H9 (cell line): ENCODE measurements around the gene RCAN2. TPM values are rescaled to one million over a fixed set of nuclear protein-coding genes. Genes with fewer than 3 reads are reported as not detected.

Experiments
- DNase-seq: peaks from one replicate; pipeline ENCODE4 v3.0.0-alpha.2; 2017
- H2AFZ ChIP-seq: one replicate; pipeline ENCODE4 v1.6.1; 2013; ENCODE audit warnings: mild to moderate bottlenecking, low read length, control low read depth, moderate library complexity
- H2AK5ac ChIP-seq: 2 replicates; pipeline ENCODE4 v1.6.1; 2013; ENCODE audit warnings: low read length, control low read depth, mixed read lengths; ENCODE audit not compliant: insufficient read length
- H2BK120ac ChIP-seq: one replicate; pipeline ENCODE4 v1.6.1; 2013; ENCODE audit warnings: low read depth, mild to moderate bottlenecking, low read length, control low read depth, inconsistent platforms; ENCODE audit not compliant: poor library complexity, severe bottlenecking
- H2BK12ac ChIP-seq: 2 replicates; pipeline ENCODE4 v1.6.1; 2013; ENCODE audit warnings: low read length, control low read depth, mixed read lengths, low read depth; ENCODE audit not compliant: insufficient read length
- H2BK15ac ChIP-seq: 2 replicates; pipeline ENCODE4 v1.6.1; 2013; ENCODE audit warnings: low read depth, low read length, control low read depth
- H2BK20ac ChIP-seq: one replicate; pipeline ENCODE4 v1.6.1; 2013; ENCODE audit warnings: low read depth, mild to moderate bottlenecking, low read length, control low read depth, inconsistent platforms; ENCODE audit not compliant: poor library complexity, severe bottlenecking
- H2BK5ac ChIP-seq: 2 replicates; pipeline ENCODE4 v1.6.1; 2013; ENCODE audit warnings: low read length, control low read depth, mixed read lengths; ENCODE audit not compliant: insufficient read length
- H3K14ac ChIP-seq: 2 replicates; pipeline ENCODE4 v1.6.1; 2013; ENCODE audit warnings: low read length, control low read depth; ENCODE audit not compliant: insufficient read depth
- H3K18ac ChIP-seq: 2 replicates; pipeline ENCODE4 v1.6.1; 2013; ENCODE audit warnings: low read depth, mild to moderate bottlenecking, mixed read lengths, low read length, control low read depth; ENCODE audit not compliant: insufficient read length
- H3K23ac ChIP-seq: 2 replicates; pipeline ENCODE4 v1.6.1; 2013; ENCODE audit warnings: low read length, control low read depth, mixed read lengths, low read depth; ENCODE audit not compliant: insufficient read length
- H3K23me2 ChIP-seq: 2 replicates; pipeline ENCODE4 v1.6.1; 2013; ENCODE audit warnings: low read depth, mild to moderate bottlenecking, mixed read lengths, low read length, control low read depth; ENCODE audit not compliant: insufficient read length, poor library complexity, severe bottlenecking
- H3K27ac ChIP-seq: 2 replicates; pipeline ENCODE4 v1.5.1; 2013; ENCODE audit warnings: low read length, control low read depth, mixed read lengths, low read depth; ENCODE audit not compliant: insufficient read length
- H3K27me3 ChIP-seq: 2 replicates; pipeline ENCODE4 v1.6.1; 2013; ENCODE audit warnings: low read length, control low read depth, inconsistent platforms; ENCODE audit not compliant: insufficient read depth
- H3K4ac ChIP-seq: 2 replicates; pipeline ENCODE4 v1.6.1; 2013; ENCODE audit warnings: low read depth, mild to moderate bottlenecking, control low read depth, inconsistent platforms, low read length, moderate library complexity
- H3K4me1 ChIP-seq: 2 replicates; pipeline ENCODE4 v1.6.1; 2013; ENCODE audit warnings: low read length, control low read depth, inconsistent platforms; ENCODE audit not compliant: insufficient read depth
- H3K4me2 ChIP-seq: 2 replicates; pipeline ENCODE4 v1.6.1; 2013; ENCODE audit warnings: low read length, control low read depth, mixed read lengths; ENCODE audit not compliant: insufficient read length, insufficient read depth
- H3K56ac ChIP-seq: 2 replicates; pipeline ENCODE4 v1.6.1; 2013; ENCODE audit warnings: low read depth, mild to moderate bottlenecking, mixed read lengths, low read length, control low read depth; ENCODE audit not compliant: insufficient read length
- H3K79me1 ChIP-seq: 2 replicates; pipeline ENCODE4 v1.6.1; 2013; ENCODE audit warnings: low read depth, mild to moderate bottlenecking, moderate library complexity, low read length, control low read depth, inconsistent platforms; ENCODE audit not compliant: insufficient read depth, poor library complexity, severe bottlenecking
- H3K79me2 ChIP-seq: 2 replicates; pipeline ENCODE4 v1.6.1; 2013; ENCODE audit warnings: low read length, control low read depth, inconsistent platforms; ENCODE audit not compliant: insufficient read depth
- H3K9ac ChIP-seq: 2 replicates; pipeline ENCODE4 v1.6.1; 2013; ENCODE audit warnings: low read length, control low read depth, mixed read lengths; ENCODE audit not compliant: insufficient read length; ENCODE audit errors: extremely low read depth
- H3K9me3 ChIP-seq: one replicate; pipeline ENCODE4 v1.6.1; 2013; ENCODE audit warnings: low read depth, low read length, inconsistent platforms; ENCODE audit not compliant: control insufficient read depth
- H3T11ph ChIP-seq: one replicate; pipeline ENCODE4 v1.6.1; 2013; ENCODE audit warnings: mild to moderate bottlenecking, low read length, control low read depth, inconsistent platforms
- H4K20me1 ChIP-seq: one replicate; pipeline ENCODE4 v1.6.1; 2013; ENCODE audit not compliant: control insufficient read depth, insufficient read length, insufficient read depth
- H4K5ac ChIP-seq: 2 replicates; pipeline ENCODE4 v1.6.1; 2013; ENCODE audit warnings: low read depth, mild to moderate bottlenecking, mixed read lengths, low read length, control low read depth; ENCODE audit not compliant: insufficient read length
- H4K8ac ChIP-seq: replicated peaks from 2 replicates; pipeline ENCODE4 v1.6.1; 2013; ENCODE audit warnings: low read length, control low read depth, mixed read lengths, low read depth; ENCODE audit not compliant: insufficient read length
- H4K91ac ChIP-seq: 2 replicates; pipeline ENCODE4 v1.6.1; 2013; ENCODE audit warnings: low read depth, mild to moderate bottlenecking, moderate library complexity, mixed read lengths, low read length, control low read depth; ENCODE audit not compliant: insufficient read length
- H3K27ac Mint-ChIP-seq, 3 experiments: 2 replicates in 2 of 3; 3 replicates in 1 of 3; pipeline ENCODE4 v1.8.0; 2020 to 2021; ENCODE audit warnings: mixed read lengths in 3 of 3, mild to moderate bottlenecking in 1 of 3, moderate library complexity in 1 of 3
- H3K27me3 Mint-ChIP-seq: 2 replicates; pipeline ENCODE4 v1.8.0; 2021; ENCODE audit warnings: low read depth, mild to moderate bottlenecking, moderate library complexity, mixed read lengths
- H3K36me3 Mint-ChIP-seq, 3 experiments: 2 replicates in 2 of 3; 3 replicates in 1 of 3; pipeline ENCODE4 v1.8.0; 2020 to 2021; ENCODE audit warnings: low read depth in 3 of 3, mixed read lengths in 3 of 3; ENCODE audit not compliant: insufficient read depth in 1 of 3
- H3K4me1 Mint-ChIP-seq, 2 experiments: 2 replicates each; pipeline ENCODE4 v1.8.0; 2020; ENCODE audit warnings: mixed read lengths in 2 of 2
- H3K4me3 Mint-ChIP-seq, 2 experiments: 2 replicates in 1 of 2; 3 replicates in 1 of 2; pipeline ENCODE4 v1.8.0; 2020 to 2021; ENCODE audit warnings: mild to moderate bottlenecking in 2 of 2, mixed read lengths in 2 of 2, moderate library complexity in 1 of 2
- H3K9me3 Mint-ChIP-seq, 2 experiments: 2 replicates in 1 of 2; 3 replicates in 1 of 2; pipeline ENCODE4 v1.8.0; 2020; ENCODE audit warnings: mild to moderate bottlenecking in 2 of 2, mixed read lengths in 2 of 2, moderate library complexity in 1 of 2
- WGBS: extraction: QIAGEN DNeasy Blood & Tissue Kit; methylation state at CpG from one replicate; pipeline ENCODE4 v1.1.7; 2013; ENCODE audit warnings: missing lambda C conversion rate, low lambda C conversion rate, mixed read lengths; ENCODE audit not compliant: insufficient read length; ENCODE audit errors: extremely low coverage; 5-methylcytosine and 5-hydroxymethylcytosine counted together
- total RNA-seq: library from RNA; stranded (reverse); gene quantifications from 2 replicates; pipeline ENCODE4 v1.2.1, GENCODE V29; 2021
- TF ChIP-seq, protein P1 (sequence below): fragments of 200-600 bp; sonication (generic); conservative IDR thresholded peaks from 3 replicates; pipeline ENCODE4 v1.8.0; 2021; ENCODE audit warnings: antibody characterized with exemption, mild to moderate bottlenecking

The RCAN2 gene
- total RNA-seq, 1 experiment from 2014 or later, result 3.0 TPM

DNA sequence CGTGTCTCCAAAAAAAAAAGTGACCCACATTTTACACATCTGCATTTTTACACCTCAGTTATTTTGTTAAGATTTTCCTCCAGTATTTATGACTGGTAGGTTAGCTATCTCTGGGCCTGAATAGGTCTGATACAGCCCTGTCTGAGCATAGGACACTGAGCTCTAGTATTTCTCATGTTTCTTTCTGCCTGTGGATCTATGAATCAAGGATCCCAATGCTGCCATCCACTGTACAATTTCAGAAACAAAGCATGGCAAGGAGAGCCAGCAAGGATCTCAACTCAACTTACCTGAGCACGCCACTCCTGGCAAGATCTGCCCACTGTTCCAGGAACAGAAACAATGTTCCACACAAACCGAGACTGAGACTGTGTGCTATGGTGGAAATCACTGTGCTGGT is 284.1 kb downstream of the RCAN2 start:
- no peaks in the 10 kb centered on the region for H3K23me2 ChIP-seq
- no peak overlapping the region for H3K9ac ChIP-seq
- WGBS, result no CpG with 5 or more reads among the region's 3 CpGs
- no peak overlapping the region for H2BK12ac ChIP-seq
- no peaks in the 10 kb centered on the region for H3K4me1 Mint-ChIP-seq
- H2BK20ac ChIP-seq, result no peak overlapping the region
- H3K79me1 ChIP-seq, result no peaks in the 10 kb centered on the region
- no peaks in the 10 kb centered on the region for H3K9me3 ChIP-seq
- H3K4ac ChIP-seq, result no peak overlapping the region
- no peak overlapping the region for H4K8ac ChIP-seq
- H3K23ac ChIP-seq, result no peak overlapping the region
- H3K4me1 ChIP-seq, result no peaks in the 10 kb centered on the region
- no peak overlapping the region for H3K56ac ChIP-seq
- H2AFZ ChIP-seq, result no peak overlapping the region
- H2BK120ac ChIP-seq, result no peak overlapping the region
- no peaks in the 10 kb centered on the region for H3K9me3 Mint-ChIP-seq
- no peaks in the 10 kb centered on the region for H4K20me1 ChIP-seq
- H3K18ac ChIP-seq, result no peak overlapping the region
- no peak overlapping the region for H3K27ac Mint-ChIP-seq
- H2BK5ac ChIP-seq, result no peak overlapping the region
- no peak overlapping the region for H3K14ac ChIP-seq
- no peak overlapping the region for H2BK15ac ChIP-seq
- H3K27me3 ChIP-seq, result no peaks in the 10 kb centered on the region
- H3K4me3 Mint-ChIP-seq, result no peak overlapping the region
- no peak overlapping the region for H3K27ac ChIP-seq
- peaks cover 2% of the 10 kb centered on the region for H3K27me3 Mint-ChIP-seq
- TF ChIP-seq, protein P1, sequence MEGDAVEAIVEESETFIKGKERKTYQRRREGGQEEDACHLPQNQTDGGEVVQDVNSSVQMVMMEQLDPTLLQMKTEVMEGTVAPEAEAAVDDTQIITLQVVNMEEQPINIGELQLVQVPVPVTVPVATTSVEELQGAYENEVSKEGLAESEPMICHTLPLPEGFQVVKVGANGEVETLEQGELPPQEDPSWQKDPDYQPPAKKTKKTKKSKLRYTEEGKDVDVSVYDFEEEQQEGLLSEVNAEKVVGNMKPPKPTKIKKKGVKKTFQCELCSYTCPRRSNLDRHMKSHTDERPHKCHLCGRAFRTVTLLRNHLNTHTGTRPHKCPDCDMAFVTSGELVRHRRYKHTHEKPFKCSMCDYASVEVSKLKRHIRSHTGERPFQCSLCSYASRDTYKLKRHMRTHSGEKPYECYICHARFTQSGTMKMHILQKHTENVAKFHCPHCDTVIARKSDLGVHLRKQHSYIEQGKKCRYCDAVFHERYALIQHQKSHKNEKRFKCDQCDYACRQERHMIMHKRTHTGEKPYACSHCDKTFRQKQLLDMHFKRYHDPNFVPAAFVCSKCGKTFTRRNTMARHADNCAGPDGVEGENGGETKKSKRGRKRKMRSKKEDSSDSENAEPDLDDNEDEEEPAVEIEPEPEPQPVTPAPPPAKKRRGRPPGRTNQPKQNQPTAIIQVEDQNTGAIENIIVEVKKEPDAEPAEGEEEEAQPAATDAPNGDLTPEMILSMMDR, result no peak
- H3T11ph ChIP-seq, result no peak overlapping the region
- no peaks in the 10 kb centered on the region for H3K79me2 ChIP-seq
- no peak overlapping the region for H4K5ac ChIP-seq
- H3K36me3 Mint-ChIP-seq, result no peaks in the 10 kb centered on the region
- DNase-seq, result no peak
- H2AK5ac ChIP-seq, result no peak overlapping the region
- H4K91ac ChIP-seq, result no peak overlapping the region
- no peak overlapping the region for H3K4me2 ChIP-seq
